Measurements from ENCODE around the gene PAQR5. TPM values are rescaled to one million over a fixed set of nuclear protein-coding genes. Genes with fewer than 3 reads are reported as not detected.

The PAQR5 gene
- polyA plus RNA-seq, 1 experiment, result 2.8 TPM

DNA sequence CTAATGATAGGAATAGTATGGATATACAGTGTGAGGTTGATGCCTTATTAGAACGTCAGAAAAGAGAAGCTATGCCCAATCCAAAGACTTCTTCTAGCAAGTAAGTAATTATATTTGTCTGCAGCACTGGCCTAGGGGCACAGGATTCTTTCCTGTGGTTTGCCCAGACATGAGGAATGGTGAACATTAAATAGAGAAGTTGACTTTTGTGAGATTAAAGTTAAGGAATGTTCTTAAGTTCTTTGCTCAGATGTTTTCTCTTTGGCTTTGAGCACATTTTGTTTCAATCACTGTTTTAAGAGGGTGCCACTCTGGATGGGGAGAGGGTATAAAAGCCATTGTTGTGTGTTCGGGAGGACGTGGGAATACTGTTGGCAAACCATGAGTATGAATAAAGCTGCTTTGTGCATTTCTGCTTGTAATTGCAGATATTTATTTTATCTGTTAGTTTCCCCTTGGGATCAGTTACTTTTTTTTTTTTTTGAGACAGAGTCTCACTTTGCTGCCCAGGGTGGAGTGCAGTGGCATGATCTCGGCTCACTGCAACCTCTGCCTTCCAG lies 123.7 kb downstream of the PAQR5 start:
- ChIA-PET CTCF (interaction anchor here (0.6 to 1.4 kb wide), 3 partner anchors 11 to 673 kb away, joined by 3 to 5 read pairs (median 4); no protein-coding TSS in a partner anchor), POLR2A (no interaction called here)
- H3K27me3 ChIP-seq (ENCODE audit: control insufficient read depth, insufficient read depth, low read length), result no peaks in the 10 kb centered on the region
- H3K4me3 ChIP-seq (ENCODE audit: low read depth, low read length), result no peak overlapping the region
- DNase-seq (ENCODE audit: low read depth), result peak; percentile 51
- TF ChIP-seq, protein P1, sequence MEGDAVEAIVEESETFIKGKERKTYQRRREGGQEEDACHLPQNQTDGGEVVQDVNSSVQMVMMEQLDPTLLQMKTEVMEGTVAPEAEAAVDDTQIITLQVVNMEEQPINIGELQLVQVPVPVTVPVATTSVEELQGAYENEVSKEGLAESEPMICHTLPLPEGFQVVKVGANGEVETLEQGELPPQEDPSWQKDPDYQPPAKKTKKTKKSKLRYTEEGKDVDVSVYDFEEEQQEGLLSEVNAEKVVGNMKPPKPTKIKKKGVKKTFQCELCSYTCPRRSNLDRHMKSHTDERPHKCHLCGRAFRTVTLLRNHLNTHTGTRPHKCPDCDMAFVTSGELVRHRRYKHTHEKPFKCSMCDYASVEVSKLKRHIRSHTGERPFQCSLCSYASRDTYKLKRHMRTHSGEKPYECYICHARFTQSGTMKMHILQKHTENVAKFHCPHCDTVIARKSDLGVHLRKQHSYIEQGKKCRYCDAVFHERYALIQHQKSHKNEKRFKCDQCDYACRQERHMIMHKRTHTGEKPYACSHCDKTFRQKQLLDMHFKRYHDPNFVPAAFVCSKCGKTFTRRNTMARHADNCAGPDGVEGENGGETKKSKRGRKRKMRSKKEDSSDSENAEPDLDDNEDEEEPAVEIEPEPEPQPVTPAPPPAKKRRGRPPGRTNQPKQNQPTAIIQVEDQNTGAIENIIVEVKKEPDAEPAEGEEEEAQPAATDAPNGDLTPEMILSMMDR (IDR thresholded peaks at IDR 0.05; ENCODE audit: insufficient read depth, low read depth, low read length), result no peak
- H3K36me3 ChIP-seq (ENCODE audit: control insufficient read depth, insufficient read depth, low read length), result no peaks in the 10 kb centered on the region

DNA sequence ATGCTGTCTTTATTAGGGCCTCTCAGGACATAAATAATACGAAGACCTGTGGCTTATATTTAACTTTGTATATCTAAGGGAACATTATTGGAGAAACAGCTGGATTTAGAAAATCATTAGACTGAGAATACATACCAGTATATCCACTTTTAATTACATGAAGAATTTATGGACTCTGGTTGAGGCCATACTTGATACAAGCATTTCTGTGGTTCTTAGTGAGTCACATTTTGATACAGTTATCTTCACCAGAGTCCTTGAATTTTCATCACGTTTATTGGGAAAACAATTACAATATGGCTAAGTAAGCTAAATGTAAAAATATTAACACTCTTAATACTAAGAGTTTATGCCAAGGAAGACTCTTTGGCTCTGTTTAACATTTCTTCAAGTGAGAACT lies 125.3 kb downstream of the PAQR5 start:
- TF ChIP-seq, protein P1 (IDR thresholded peaks at IDR 0.05; ENCODE audit: insufficient read depth, low read depth, low read length), result no peak
- H3K36me3 ChIP-seq (ENCODE audit: control insufficient read depth, insufficient read depth, low read length), result no peaks in the 10 kb centered on the region
- H3K27me3 ChIP-seq (ENCODE audit: control insufficient read depth, insufficient read depth, low read length), result no peaks in the 10 kb centered on the region
- ChIA-PET POLR2A (no interaction called here), CTCF (interaction anchor here (0.7 to 1.4 kb wide), 2 partner anchors 43 to 748 kb away, joined by 3 read pairs; no protein-coding TSS in a partner anchor)
- H3K4me3 ChIP-seq (ENCODE audit: low read depth, low read length), result no peak overlapping the region
- no peak for DNase-seq (ENCODE audit: low read depth)

DNA sequence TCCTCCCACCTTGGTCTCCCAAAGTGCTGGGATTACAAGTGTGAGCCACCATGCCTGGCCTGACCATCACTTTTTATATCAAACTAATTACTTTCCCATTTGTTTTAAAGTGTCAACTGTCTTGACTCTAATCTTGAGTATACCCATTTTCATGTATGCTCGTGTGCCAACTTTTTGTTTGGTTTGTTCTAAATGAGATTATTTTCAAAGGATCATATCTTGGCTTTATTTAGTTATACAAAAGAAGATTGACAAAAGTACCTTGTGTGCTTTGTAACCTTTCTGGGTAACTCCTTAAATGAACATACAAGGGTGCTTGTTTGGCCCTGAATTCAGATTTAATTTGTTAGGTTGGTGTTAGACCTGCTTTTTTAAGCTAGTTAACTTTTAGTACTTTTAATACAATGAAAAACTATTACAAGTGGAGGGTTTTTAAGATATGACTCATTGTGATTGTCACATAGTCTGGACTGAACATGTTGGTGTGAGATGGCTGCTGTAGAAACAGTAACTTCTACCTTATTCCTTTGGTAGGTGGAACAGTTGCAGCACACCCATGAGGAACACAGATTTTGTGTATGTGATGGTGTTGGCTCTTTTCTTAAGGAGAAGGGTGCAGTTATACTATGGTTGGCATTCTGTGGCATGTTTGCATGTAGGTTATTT lies 126.2 kb downstream of the PAQR5 start:
- H3K36me3 ChIP-seq (ENCODE audit: control insufficient read depth, insufficient read depth, low read length), result no peaks in the 10 kb centered on the region
- H3K27me3 ChIP-seq (ENCODE audit: control insufficient read depth, insufficient read depth, low read length), result no peaks in the 10 kb centered on the region
- TF ChIP-seq, protein P1 (IDR thresholded peaks at IDR 0.05; ENCODE audit: insufficient read depth, low read depth, low read length), result no peak
- ChIA-PET POLR2A (no interaction called here), CTCF (interaction anchor here (1.4 kb wide), 1 partner anchor 42 kb away, joined by 3 read pairs; no protein-coding TSS in a partner anchor)
- no peak for DNase-seq (ENCODE audit: low read depth)
- no peak overlapping the region for H3K4me3 ChIP-seq (ENCODE audit: low read depth, low read length)

DNA sequence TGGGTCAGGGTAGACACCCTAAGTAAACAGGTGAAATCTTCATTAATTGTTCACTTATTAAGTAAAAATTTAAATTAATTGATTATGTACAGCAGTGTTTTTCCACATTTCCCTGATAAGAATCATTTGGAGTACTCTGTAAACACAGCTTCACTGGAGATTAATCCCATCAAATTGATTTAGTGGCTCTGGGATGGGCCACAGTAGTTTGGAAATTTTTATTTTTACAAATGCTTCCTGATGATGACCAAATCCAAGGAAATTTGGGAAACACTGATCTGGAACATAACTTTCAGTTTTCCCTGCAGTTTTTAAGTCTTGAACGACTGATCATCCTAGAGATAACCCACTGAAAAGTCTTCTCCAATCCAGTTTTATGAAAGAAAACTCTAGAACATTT lies 135.1 kb downstream of the PAQR5 start:
- H3K4me3 ChIP-seq (ENCODE audit: low read depth, low read length), result no peak overlapping the region
- no peaks in the 10 kb centered on the region for H3K36me3 ChIP-seq (ENCODE audit: control insufficient read depth, insufficient read depth, low read length)
- POLR2A ChIA-PET, result no interaction called here
- no peaks in the 10 kb centered on the region for H3K27me3 ChIP-seq (ENCODE audit: control insufficient read depth, insufficient read depth, low read length)
- CTCF ChIA-PET, result no interaction called here
- no peak for DNase-seq (ENCODE audit: low read depth)
- TF ChIP-seq, protein P1 (IDR thresholded peaks at IDR 0.05; ENCODE audit: insufficient read depth, low read depth, low read length), result no peak

DNA sequence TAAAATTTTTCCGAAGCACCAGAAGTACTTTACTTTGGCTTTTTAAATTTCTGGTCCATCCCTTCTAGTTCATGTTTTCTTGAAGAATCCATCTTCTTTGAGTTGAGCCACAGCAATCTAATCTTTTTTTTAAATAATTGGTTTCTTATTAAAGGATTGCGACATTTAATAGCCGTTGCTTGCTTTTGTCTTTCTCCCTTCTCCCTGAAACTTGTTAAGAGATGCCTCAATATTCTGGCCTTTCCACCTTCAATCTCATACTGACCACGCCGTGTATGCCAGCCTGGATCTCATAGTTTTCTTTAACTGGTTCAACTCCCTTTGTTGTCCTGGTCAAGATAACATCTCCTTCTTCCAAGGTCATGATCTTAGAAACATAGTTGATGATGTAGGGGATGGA lies 135.5 kb downstream of the PAQR5 start:
- TF ChIP-seq, protein P1 (IDR thresholded peaks at IDR 0.05; ENCODE audit: insufficient read depth, low read depth, low read length), result no peak
- no peak for DNase-seq (ENCODE audit: low read depth)
- ChIA-PET CTCF (interaction anchor here (1.4 kb wide), 1 partner anchor 10 kb away, joined by 3 read pairs; no protein-coding TSS in a partner anchor), POLR2A (no interaction called here)
- Histone ChIP-seq H3K4me3 (ENCODE audit: low read depth, low read length) (no peak overlapping the region), H3K36me3 (ENCODE audit: control insufficient read depth, insufficient read depth, low read length) (no peaks in the 10 kb centered on the region), H3K27me3 (ENCODE audit: control insufficient read depth, insufficient read depth, low read length) (no peaks in the 10 kb centered on the region)

Measured in BJ (cell line).